ENCODE measurements around the gene WNT1.
A peak's percentile ranks its signal among the peaks of the same experiment; 100 is the strongest.

WNT1 gene

DNA sequence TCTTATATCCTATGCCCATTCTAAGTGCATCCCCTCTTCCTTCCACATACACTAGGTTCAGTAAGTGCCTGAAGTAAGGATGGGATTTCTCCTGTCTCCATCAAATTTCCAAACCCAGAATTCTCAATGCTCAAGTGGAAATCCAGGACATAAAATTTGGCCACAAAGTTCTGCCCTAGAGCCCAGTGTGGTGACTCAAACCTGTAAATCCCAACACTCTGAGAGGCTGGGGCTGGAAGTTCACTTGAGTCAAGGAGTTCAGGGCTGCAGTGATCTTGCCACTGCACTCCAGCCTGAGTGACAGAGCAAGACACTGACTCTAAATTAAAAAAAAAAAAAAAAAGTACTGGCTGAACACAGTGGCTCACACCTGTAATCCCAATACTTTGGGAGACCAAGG lies 16.3 kb upstream of the WNT1 start:
- DNase-seq, result no peak

- no peak for DNase-seq
Observed at GRCh38 chr12:48965298-48965838, 12.8 kb upstream of the WNT1 start.

- DNase-seq, result no peak
Observed at GRCh38 chr12:48966177-48966895, 11.8 kb upstream of the WNT1 start.

- no peak for DNase-seq
Observed at GRCh38 chr12:48967991-48968390, 10.1 kb upstream of the WNT1 start.

DNA sequence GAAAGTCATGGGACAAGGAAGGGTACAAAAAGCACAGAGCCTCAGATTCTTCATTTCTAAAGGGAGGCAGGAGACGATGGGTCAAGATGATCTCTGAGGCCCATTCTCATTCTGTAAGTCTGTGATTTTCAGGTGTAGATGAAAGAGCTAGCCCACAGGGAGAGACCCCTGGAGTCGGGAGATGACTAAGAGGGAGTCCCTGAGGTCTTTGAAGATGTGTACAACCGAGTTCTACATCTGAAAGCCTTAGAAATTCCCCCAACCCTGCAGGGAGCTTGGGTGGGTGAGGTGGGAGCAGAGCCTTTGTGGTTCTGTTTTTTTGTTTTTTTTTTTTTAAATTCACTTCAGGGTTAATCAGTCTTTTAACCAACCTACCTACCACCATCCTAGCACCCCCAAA lies 9.7 kb upstream of the WNT1 start:
- no peak for DNase-seq

DNA sequence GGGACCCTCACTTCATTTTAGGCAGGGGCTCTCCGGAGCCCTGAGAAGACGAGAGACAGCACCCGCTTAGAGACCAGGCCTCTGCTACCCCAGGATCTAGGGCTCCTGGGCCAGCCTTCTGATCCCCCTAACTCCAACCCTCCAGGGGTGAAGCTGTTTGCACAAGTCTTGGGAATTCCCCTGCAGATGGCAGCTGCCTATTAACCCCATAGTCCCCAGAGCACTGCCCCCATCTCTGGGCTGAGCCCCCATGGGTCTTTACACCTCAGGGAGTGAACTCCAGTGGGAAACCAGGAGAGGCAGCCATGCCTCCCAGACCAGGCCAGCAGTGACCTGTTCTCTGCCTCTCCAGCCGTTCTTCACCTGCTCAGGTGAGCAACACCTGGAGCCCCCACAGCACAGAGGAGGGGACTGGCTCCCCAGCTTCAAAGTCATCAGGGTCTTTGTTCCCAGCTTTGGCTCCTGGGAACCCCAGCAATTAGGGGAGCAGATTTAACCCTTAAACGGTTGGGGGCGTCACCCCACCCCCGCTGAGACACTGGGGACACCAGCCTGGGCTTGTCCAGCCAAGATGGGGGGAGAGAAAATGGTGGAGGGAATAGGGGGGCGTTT lies 8.9 kb upstream of the WNT1 start:
- DNase-seq, result no peak

DNA sequence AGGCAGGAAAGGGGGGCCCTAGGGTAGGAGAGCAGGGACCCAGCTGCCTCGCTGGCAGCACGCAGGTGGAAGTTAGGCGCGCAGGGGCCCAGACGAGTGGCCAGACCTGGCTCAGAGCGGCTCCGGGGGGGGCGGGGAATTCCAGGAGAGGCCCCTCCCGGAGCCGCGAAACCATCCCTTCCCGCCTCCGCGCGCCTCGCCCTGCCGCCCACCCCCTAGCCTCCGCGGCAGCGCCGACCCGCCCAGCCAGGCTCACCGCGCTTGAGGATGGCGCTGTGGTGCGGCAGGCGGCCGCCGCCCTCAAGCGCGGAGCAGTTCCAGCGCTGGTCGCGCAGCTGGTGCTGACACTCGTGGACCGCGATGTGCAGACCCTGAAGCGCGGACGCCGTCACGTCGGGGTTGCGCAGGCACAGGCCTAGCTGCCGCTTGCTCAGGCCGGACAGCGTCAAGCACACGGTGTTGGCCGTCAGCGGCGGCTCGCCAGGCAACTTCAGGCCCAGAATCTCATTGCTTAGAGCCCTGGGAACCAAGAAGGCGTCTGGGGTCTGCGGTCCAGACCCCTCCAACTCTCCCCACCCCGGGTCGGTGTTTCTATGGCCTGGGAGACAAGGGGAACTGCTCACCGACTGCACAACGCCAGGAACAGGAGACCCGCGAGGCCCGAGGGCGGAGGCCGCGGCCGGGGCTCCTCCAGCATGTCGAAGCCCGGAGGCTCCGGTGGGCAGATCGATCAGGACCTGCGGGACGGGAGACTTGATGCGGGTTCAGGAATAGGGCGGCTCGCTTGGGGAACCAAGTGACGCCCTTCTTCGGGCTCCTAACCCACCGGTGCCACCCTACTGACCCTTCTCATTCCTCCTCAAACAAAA lies 8.1 kb upstream of the WNT1 start:
- DNase-seq, result peak; percentile 37

DNA sequence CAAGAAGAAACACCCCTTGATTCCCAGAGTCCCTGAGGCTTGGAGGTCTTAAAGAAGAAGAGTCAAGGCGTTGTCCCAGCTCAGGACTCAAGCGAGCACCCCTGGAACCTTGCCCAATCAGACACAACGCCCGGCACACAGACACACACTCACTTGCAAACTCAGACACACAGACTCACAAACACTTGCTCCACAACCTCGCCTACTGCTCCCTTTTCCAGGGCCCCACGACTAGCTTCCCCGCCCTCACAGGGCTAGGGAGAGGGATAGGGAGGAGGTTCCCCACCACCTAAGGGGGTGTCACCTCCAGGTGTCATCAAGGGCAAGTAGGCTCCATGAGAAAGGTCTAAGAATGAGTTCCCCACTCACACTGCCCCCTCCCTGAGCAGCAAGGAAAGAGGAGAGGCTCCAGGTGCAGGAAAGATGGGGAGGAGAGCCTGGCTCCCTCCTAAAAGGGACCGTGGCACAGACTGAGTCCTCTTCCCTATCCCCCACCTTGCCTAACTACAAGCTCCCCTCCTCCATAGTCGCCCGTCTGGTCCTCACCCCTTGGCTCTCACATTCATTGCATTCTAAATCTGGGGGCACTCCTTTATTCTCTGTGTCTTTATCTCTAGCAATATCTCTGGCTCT lies 7.3 kb upstream of the WNT1 start:
- no peak for DNase-seq

GRCh38 chr12:48972213-48972951 lies 5.7 kb upstream of the WNT1 start:
- peak; percentile 48 for DNase-seq

GRCh38 chr12:48972952-48973483 lies 5.1 kb upstream of the WNT1 start:
- DNase-seq, result no peak

- DNase-seq, result no peak
Observed at GRCh38 chr12:48973531-48973930, 4.6 kb upstream of the WNT1 start.

DNA sequence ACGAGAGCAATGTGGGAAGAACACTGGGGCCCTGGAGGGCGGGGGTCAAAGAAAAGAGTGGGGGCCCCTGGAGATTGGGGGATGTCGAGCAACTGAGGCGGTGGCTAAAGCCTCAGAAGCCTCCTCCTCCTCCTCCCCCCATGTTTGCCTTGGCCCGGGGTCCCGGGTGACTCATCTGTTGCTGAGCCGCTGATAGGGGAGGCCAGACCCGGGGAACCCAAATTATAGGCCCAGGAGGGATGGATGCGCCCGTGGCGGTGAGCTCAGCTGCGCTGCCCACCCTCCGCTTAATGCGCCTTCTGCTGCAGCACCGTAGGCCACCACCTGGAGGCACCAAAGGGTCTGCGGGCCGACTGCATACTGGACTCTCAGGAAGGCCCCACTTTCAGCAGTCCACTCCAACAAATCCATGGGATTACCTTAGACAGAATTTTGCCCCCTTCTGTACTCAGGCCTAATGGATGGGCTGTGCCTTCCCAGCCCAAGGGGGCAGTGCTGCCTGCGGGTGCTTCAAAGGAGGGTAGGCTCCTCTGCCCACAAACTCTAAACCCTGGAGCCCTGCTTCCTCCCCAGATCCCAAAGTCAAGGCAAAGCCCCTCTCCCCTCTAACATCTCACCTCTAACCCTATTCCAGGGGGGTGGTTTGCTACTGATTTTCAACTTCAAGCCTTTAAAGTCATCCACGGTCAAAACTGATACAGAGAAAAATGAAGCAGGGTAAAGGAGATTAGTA lies 4.0 kb upstream of the WNT1 start:
- peak; percentile 61 for DNase-seq

DNA sequence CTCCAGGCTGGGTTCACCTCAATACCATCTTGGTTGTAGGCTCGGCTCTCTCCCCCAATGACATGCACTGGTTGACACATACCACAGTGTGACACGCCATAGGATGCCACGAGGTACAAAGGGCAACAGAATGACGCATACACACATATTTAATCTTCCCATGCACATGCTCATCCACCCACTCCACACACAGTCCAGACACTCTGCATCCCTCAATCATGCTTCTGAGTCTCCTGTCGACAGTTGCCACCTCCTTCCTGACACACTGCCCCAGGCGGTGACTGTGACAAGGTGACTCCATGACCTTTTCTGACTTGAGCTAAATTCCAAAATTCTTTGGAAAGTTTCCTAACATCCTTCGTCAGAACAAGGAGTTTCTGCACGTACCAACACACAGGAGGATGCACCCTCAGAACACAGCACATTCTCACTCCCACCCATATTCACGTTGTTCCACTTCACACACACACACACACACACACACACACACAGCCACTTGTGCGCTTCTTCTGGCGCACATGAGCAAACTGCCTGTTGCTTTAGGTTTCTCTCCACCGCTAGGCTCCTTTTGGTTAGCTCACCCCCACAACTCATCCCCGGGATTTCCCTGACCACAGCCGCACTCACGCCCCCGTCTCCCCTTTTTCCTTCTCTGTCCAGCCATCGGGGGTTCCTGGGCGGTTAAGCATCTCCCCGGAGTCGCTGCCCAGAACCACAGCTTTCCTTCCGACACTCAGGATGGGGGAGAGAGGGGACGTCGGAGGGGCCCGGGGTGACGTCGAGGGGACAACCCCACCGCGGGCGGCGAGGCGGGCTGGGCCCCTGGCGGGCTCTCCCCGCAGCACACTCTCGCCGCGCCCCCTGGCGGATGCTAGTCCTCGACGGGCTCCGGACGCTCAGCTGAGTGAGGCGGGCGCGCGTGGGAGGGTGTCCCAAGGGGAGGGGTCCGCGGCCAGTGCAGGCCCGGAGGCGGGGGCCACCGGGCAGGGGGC lies 536 bp upstream of the WNT1 start:
- peak; percentile 80 for DNase-seq

- no peak for DNase-seq
Observed at GRCh38 chr12:48978741-48979601, 849 bp downstream of the WNT1 start.

DNA sequence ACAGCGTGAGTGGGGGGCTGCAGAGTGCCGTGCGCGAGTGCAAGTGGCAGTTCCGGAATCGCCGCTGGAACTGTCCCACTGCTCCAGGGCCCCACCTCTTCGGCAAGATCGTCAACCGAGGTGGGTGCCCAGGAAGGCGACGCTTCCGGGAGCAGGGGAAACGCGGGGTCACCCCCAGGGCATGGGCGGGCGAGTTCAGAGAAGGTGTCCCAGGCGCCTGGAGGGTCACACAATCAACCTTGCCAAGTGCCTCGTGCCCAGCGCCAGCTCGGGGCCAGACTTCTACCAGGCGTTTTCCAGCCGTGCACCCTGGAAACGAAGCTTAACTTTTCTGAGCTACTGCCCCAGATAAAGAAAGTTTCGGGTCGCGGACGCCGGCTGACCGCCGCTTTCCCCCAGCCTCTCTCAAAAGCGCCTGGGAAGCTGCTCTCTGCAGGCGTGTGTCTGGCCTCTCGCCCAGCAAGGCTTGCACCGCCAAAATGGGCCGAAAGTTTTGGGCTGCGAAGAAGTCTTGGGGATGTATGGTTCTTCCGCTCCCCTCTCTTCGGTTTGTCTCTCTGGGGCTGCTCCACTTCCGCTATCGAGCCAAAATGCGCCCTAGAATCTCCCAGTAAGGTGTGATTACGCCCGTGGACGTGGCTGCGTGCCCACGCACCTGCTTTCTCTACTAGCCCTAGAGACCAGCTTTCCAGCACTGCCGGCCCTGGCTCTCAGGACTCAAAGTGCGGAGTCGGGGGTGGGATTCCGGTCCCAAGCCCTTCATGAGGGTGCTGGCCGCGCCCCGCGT lies 1.7 kb downstream of the WNT1 start:
- DNase-seq, result peak; percentile 37

- DNase-seq, result peak; percentile 65
Observed at GRCh38 chr12:48980389-48980952, 2.3 kb downstream of the WNT1 start.

DNA sequence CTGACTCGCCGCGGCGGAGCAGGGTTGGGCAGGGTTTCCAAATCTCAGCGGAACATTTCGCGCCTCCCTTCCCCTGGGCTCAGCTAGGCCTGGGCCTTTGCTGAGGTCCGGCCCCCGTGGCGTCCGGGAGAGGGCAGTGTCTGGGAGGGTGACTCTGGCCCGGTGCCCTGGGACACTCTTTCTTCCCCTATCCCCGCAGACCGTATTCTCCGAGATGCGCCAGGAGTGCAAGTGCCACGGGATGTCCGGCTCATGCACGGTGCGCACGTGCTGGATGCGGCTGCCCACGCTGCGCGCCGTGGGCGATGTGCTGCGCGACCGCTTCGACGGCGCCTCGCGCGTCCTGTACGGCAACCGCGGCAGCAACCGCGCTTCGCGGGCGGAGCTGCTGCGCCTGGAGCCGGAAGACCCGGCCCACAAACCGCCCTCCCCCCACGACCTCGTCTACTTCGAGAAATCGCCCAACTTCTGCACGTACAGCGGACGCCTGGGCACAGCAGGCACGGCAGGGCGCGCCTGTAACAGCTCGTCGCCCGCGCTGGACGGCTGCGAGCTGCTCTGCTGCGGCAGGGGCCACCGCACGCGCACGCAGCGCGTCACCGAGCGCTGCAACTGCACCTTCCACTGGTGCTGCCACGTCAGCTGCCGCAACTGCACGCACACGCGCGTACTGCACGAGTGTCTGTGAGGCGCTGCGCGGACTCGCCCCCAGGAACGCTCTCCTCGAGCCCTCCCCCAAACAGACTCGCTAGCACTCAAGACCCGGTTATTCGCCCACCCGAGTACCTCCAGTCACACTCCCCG lies 3.0 kb downstream of the WNT1 start:
- no peak for DNase-seq
